ENCODE measurements around the gene ABCG8. TPM values are rescaled to one million over a fixed set of nuclear protein-coding genes. Genes with fewer than 3 reads are reported as not detected.

ABCG8 gene
- total RNA-seq, 3 donors from 2014 or later: 0.15 TPM; not detected in 2

DNA sequence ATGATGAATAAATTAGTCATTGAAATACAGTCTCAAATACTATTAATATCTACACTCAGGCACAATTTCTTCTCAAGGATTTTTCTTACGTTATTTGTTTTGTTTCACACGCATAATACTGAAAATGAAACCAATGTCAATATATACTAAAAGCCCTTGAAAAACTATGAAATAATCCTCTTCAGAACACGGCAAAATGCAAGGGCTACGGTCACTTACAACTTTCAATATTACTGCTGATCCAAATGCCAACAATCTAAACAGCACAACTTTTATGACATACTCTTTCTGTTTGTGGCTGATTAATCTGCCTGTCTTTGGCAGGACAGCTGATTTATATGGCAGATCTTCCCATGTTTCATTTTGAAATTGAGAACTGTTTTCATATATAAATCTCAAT is 88.7 kb downstream of the ABCG8 start:
- TF ChIP-seq, protein P1, sequence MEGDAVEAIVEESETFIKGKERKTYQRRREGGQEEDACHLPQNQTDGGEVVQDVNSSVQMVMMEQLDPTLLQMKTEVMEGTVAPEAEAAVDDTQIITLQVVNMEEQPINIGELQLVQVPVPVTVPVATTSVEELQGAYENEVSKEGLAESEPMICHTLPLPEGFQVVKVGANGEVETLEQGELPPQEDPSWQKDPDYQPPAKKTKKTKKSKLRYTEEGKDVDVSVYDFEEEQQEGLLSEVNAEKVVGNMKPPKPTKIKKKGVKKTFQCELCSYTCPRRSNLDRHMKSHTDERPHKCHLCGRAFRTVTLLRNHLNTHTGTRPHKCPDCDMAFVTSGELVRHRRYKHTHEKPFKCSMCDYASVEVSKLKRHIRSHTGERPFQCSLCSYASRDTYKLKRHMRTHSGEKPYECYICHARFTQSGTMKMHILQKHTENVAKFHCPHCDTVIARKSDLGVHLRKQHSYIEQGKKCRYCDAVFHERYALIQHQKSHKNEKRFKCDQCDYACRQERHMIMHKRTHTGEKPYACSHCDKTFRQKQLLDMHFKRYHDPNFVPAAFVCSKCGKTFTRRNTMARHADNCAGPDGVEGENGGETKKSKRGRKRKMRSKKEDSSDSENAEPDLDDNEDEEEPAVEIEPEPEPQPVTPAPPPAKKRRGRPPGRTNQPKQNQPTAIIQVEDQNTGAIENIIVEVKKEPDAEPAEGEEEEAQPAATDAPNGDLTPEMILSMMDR (IDR thresholded peaks at IDR 0.05): no peak
- TF ChIP-seq POLR2A (IDR thresholded peaks at IDR 0.05) (no peak), POLR2AphosphoS5 (IDR thresholded peaks at IDR 0.05) (no peak)
- Histone ChIP-seq H3K27me3 (no peaks in the 10 kb centered on the region), H3K9me3 (no peaks in the 10 kb centered on the region), H3K4me3 (no peak overlapping the region), H3K4me1 (no peaks in the 10 kb centered on the region), H3K27ac (no peak overlapping the region), H3K36me3 (peaks cover 3% of the 10 kb centered on the region)
- no peak for DNase-seq (ENCODE audit: low spot score in 2 of 2)
- intact Hi-C loops (cut with DNase I; ENCODE audit: low total_unique reads): no loop called here

DNA sequence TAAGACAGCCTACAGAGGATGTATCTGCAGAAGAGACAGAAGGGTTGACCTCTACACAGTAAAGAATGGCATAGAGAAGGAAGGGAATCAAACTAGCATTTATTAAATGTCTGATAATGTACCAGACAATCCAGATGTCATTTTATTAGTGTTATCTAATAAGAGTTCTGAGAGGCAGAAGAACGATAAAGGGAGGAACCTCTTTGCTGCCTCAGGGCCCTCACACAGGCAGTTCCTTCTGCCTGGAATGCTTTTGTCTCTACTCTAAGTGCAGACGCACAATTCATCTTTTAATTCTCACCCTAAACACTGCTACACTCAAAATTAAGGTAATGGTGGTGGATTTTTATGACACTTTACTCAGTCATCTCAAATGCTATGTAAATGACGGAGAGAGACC is 92.5 kb downstream of the ABCG8 start:
- Histone ChIP-seq H3K4me1 (no peaks in the 10 kb centered on the region), H3K27me3 (no peaks in the 10 kb centered on the region), H3K27ac (no peak overlapping the region), H3K9me3 (no peaks in the 10 kb centered on the region), H3K36me3 (no peaks in the 10 kb centered on the region), H3K4me3 (no peak overlapping the region)
- intact Hi-C loops (cut with DNase I; ENCODE audit: low total_unique reads): no loop called here
- no peak for DNase-seq (ENCODE audit: low spot score in 2 of 2)
- TF ChIP-seq, protein P1 (IDR thresholded peaks at IDR 0.05): no peak
- TF ChIP-seq POLR2AphosphoS5 (IDR thresholded peaks at IDR 0.05): no peak

Other genes starting within 250 kb of the ABCG8 start
- 10 to 100 TPM; 41.1 to 60.6 (median 49.5) TPM for gene THADA, start 242.9 kb upstream of the ABCG8 start, total RNA-seq
- 10 to 100 TPM; 42.1 to 67.2 (median 63.5) TPM for gene PLEKHH2, start 201.7 kb upstream of the ABCG8 start, total RNA-seq
- 1 to 10 TPM; 2.0 to 2.9 (median 2.0) TPM for gene C1GALT1C1L, start 162.5 kb upstream of the ABCG8 start, total RNA-seq
- 10 to 100 TPM; 30.9 to 52.1 (median 40.6) TPM for gene DYNC2LI1, start 64.9 kb upstream of the ABCG8 start, total RNA-seq
- not detected for gene ABCG5, start 132 bp upstream of the ABCG8 start, total RNA-seq
- 10 to 100 TPM; 61.6 to 75.4 (median 65.1) TPM for gene LRPPRC, start 157.0 kb downstream of the ABCG8 start, total RNA-seq